ENCODE measurements around the gene KLHDC4.
A peak's percentile ranks its signal among the peaks of the same experiment; 100 is the strongest.

The KLHDC4 gene

GRCh38 chr16:87715658-87716057 is 50.1 kb downstream of the KLHDC4 start:
- ATAC-seq = no peak

GRCh38 chr16:87715231-87715630 is 50.6 kb downstream of the KLHDC4 start:
- ATAC-seq = no peak

- peak; percentile 91 to 96 for ATAC-seq
These were observed 52.1 kb downstream of the KLHDC4 start for GRCh38 chr16:87713451-87714229.

GRCh38 chr16:87712184-87712762 is 53.5 kb downstream of the KLHDC4 start:
- no peak for ATAC-seq

- no peak for ATAC-seq
These were observed 54.9 kb downstream of the KLHDC4 start for GRCh38 chr16:87710887-87711286.

- no peak for ATAC-seq
These were observed 56.1 kb downstream of the KLHDC4 start for GRCh38 chr16:87709677-87710076.

GRCh38 chr16:87708881-87709638 is 56.7 kb downstream of the KLHDC4 start:
- ATAC-seq = no peak

- no peak for ATAC-seq
These were observed 57.8 kb downstream of the KLHDC4 start for GRCh38 chr16:87707714-87708580.

GRCh38 chr16:87707097-87707496 is 58.7 kb downstream of the KLHDC4 start:
- ATAC-seq = no peak

- no peak for ATAC-seq
These were observed 59.3 kb downstream of the KLHDC4 start for GRCh38 chr16:87706278-87707000.

GRCh38 chr16:87705771-87706277 is 60.0 kb downstream of the KLHDC4 start:
- no peak for ATAC-seq

GRCh38 chr16:87704754-87705353 is 60.9 kb downstream of the KLHDC4 start:
- no peak for ATAC-seq

GRCh38 chr16:87703835-87704375 is 61.9 kb downstream of the KLHDC4 start:
- ATAC-seq = no peak

- no peak for ATAC-seq
These were observed 62.7 kb downstream of the KLHDC4 start for GRCh38 chr16:87703071-87703470.

- ATAC-seq = peak; percentile 39
These were observed 63.4 kb downstream of the KLHDC4 start for GRCh38 chr16:87702325-87702811.

- no peak for ATAC-seq
These were observed 64.3 kb downstream of the KLHDC4 start for GRCh38 chr16:87701505-87701921.

- no peak for ATAC-seq
These were observed 64.7 kb downstream of the KLHDC4 start for GRCh38 chr16:87701078-87701460.

GRCh38 chr16:87700406-87701077 is 65.2 kb downstream of the KLHDC4 start:
- ATAC-seq = no peak

- ATAC-seq = no peak
These were observed 67.0 kb downstream of the KLHDC4 start for GRCh38 chr16:87698676-87699199.

GRCh38 chr16:87698241-87698640 is 67.5 kb downstream of the KLHDC4 start:
- peak; percentile 30 to 46 for ATAC-seq
